ENCODE results near the gene TRHDE. TPM values are rescaled to one million over a fixed set of nuclear protein-coding genes. Genes with fewer than 3 reads are reported as not detected.

Gene TRHDE, protein sequence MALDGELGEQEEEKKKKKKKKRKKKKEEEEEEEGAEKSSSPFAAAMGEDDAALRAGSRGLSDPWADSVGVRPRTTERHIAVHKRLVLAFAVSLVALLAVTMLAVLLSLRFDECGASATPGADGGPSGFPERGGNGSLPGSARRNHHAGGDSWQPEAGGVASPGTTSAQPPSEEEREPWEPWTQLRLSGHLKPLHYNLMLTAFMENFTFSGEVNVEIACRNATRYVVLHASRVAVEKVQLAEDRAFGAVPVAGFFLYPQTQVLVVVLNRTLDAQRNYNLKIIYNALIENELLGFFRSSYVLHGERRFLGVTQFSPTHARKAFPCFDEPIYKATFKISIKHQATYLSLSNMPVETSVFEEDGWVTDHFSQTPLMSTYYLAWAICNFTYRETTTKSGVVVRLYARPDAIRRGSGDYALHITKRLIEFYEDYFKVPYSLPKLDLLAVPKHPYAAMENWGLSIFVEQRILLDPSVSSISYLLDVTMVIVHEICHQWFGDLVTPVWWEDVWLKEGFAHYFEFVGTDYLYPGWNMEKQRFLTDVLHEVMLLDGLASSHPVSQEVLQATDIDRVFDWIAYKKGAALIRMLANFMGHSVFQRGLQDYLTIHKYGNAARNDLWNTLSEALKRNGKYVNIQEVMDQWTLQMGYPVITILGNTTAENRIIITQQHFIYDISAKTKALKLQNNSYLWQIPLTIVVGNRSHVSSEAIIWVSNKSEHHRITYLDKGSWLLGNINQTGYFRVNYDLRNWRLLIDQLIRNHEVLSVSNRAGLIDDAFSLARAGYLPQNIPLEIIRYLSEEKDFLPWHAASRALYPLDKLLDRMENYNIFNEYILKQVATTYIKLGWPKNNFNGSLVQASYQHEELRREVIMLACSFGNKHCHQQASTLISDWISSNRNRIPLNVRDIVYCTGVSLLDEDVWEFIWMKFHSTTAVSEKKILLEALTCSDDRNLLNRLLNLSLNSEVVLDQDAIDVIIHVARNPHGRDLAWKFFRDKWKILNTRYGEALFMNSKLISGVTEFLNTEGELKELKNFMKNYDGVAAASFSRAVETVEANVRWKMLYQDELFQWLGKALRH
- total RNA-seq (2022; extraction: Qiagen RNA extraction), result 0.05 to 0.23 TPM (median 0.10 TPM) in 5 replicates

DNA sequence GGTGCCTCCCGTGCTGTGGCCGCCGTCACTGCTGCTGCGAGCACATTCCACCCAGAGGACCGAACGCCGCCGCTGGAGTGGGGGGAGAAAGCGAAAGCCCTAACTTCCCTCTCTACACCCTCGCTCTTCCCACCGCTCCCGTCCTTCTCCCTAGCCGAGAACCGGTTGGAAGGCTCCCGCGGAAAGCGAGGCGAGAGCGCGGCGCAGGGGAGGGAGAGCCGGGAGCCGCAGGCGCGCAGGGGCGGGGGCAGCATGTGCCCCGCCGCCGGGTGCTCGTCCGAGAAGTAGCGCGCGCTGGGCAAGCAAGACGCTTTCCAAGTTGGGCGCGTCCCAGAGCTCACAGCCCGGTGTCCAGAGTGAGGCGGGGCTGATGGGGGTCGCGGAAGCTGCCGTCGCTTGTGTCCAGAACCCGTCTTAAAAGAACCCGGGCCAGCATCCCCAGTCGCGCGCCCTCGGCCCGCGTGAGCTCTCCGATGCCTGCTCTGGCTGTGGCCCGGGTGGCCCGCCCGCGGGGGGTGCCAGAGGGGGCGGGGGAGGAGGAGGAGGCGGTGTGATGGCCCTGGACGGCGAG, at the start of gene TRHDE:
TSS of gene TRHDE (plus strand) at position 280 of the 571 bp plus-strand sequence. CDS start at position 554, 274 bp downstream.

